K562 (cell line): ENCODE measurements around the gene GLE1. TPM values are rescaled to one million over a fixed set of nuclear protein-coding genes. Genes with fewer than 3 reads are reported as not detected.

ENCODE experiments used
- CEBPB ChIP-seq: fragments of 450-650 bp; IDR thresholded peaks from 2 replicates; pipeline ENCODE4 v1.6.1; 2016; ENCODE audit warnings: missing genetic modification characterization, missing compliant biosample characterization
- CREB1 ChIP-seq, 2 experiments: sonication (generic) in 1 of 2; formaldehyde crosslinking in 1 of 2; IDR thresholded peaks; 2 replicates each; pipeline versions ENCODE4 v1.6.1 to v1.8.0; 2012 to 2022; ENCODE audit warnings: inconsistent platforms in 1 of 2, mild to moderate bottlenecking in 1 of 2, missing genetic modification reagents in 1 of 2, moderate library complexity in 1 of 2
- FOXA3 ChIP-seq, 2 experiments: fragments of 450-650 bp in 1 of 2; sonication (generic) in 1 of 2; formaldehyde crosslinking; IDR thresholded peaks in 1 of 2; conservative IDR thresholded peaks in 1 of 2; 2 replicates each; pipeline versions ENCODE4 v1.4.0 to v1.8.0; 2020 to 2022; ENCODE audit warnings: mild to moderate bottlenecking in 2 of 2, missing genetic modification reagents in 1 of 2
- GTF2E2 ChIP-seq: fragments of 200-800 bp; sonication (Bioruptor generic); IDR thresholded peaks from 2 replicates; pipeline ENCODE4 v1.6.1; 2016; ENCODE audit warnings: missing genetic modification characterization, missing compliant biosample characterization
- HNRNPK ChIP-seq: fragments of 200-400 bp; formaldehyde crosslinking; IDR thresholded peaks from one replicate; pipeline ENCODE4 v1.6.1; 2018; ENCODE audit warnings: mild to moderate bottlenecking, low read depth, low read length; ENCODE audit not compliant: poor library complexity, severe bottlenecking
- KLF1 ChIP-seq: fragments of 450-650 bp; IDR thresholded peaks from 2 replicates; pipeline ENCODE4 v1.6.1; 2016; ENCODE audit warnings: missing genetic modification characterization, missing compliant biosample characterization
- MBD2 ChIP-seq: sonication (generic); IDR thresholded peaks from 2 replicates; pipeline ENCODE4 v1.6.1; 2016; ENCODE audit warnings: low read depth, borderline replicate concordance
- MLX ChIP-seq, 2 experiments: fragments of 450-650 bp in 1 of 2; sonication (generic) in 1 of 2; formaldehyde crosslinking; conservative IDR thresholded peaks; 2 replicates each; pipeline versions ENCODE4 v1.4.0 to v1.8.1; 2020 to 2022; ENCODE audit warnings: mild to moderate bottlenecking in 1 of 2, missing genetic modification reagents in 1 of 2
- NR2C1 ChIP-seq, 2 experiments: fragments of 450-650 bp; IDR thresholded peaks; 2 replicates each; pipeline ENCODE4 v1.6.1; 2017; ENCODE audit warnings: mild to moderate bottlenecking in 2 of 2, antibody characterized with exemption in 1 of 2, inconsistent platforms in 1 of 2, missing compliant biosample characterization in 1 of 2, missing genetic modification characterization in 1 of 2
- SIN3B ChIP-seq: fragments of 450-650 bp; IDR thresholded peaks from 2 replicates; pipeline ENCODE4 v1.6.1; 2017; ENCODE audit warnings: low read depth, mild to moderate bottlenecking, moderate library complexity
- ZBTB40 ChIP-seq, 2 experiments: fragments of 450-650 bp in 1 of 2; sonication (generic) in 1 of 2; formaldehyde crosslinking in 1 of 2; IDR thresholded peaks; 2 replicates each; pipeline versions ENCODE4 v1.7.1 to v1.9.0; 2016 to 2022; ENCODE audit warnings: inconsistent platforms in 1 of 2, mild to moderate bottlenecking in 1 of 2, missing genetic modification reagents in 1 of 2
- ZNF766 ChIP-seq: fragments of 200-800 bp; sonication (Bioruptor generic); conservative IDR thresholded peaks from 2 replicates; pipeline ENCODE4 v1.6.1; 2016; ENCODE audit warnings: missing genetic modification characterization, missing compliant biosample characterization
- polyA plus RNA-seq, 8 experiments: library from polyadenylated mRNA; depleted of rRNA in 4 of 8; stranded (reverse) in 5 of 8; unstranded in 3 of 8; fragments of >200 nt; fragmentation: Nextera tagmentation in 2 of 8; fragmentation: Illumina TruSeq in 1 of 8; extraction: Ambion mirVana in 2 of 8; extraction: Trizol in 1 of 8; gene quantifications; 2 replicates each; pipeline versions ENCODE4 v1.2.1 to v1.2.3, GENCODE V29; 2011 to 2014; ENCODE audit warnings: inconsistent platforms in 1 of 8, missing spikeins in 1 of 8
- total RNA-seq, 7 experiments: library from RNA; depleted of rRNA in 6 of 7; stranded (reverse); fragments of >200 nt in 6 of 7; fragmentation: Illumina TruSeq in 2 of 7; extraction: Trizol in 2 of 7; gene quantifications; 2 replicates each; pipeline versions ENCODE4 v1.2.1 to v1.2.3, GENCODE V29; 2011 to 2021; ENCODE audit warnings: low replicate concordance in 1 of 7
- TF ChIP-seq, protein P1 (sequence below): fragments of 200-800 bp; sonication (Bioruptor generic); IDR thresholded peaks from 2 replicates; pipeline ENCODE4 v1.6.1; 2017; ENCODE audit warnings: missing genetic modification characterization, missing compliant biosample characterization

GLE1 gene
- total and polyA plus RNA-seq, 9 of the 15 experiments (the other 6 are each of a cell fraction or from before 2014, with no cell fraction given) = 15.9 to 44.8 (median 37.6) TPM

DNA sequence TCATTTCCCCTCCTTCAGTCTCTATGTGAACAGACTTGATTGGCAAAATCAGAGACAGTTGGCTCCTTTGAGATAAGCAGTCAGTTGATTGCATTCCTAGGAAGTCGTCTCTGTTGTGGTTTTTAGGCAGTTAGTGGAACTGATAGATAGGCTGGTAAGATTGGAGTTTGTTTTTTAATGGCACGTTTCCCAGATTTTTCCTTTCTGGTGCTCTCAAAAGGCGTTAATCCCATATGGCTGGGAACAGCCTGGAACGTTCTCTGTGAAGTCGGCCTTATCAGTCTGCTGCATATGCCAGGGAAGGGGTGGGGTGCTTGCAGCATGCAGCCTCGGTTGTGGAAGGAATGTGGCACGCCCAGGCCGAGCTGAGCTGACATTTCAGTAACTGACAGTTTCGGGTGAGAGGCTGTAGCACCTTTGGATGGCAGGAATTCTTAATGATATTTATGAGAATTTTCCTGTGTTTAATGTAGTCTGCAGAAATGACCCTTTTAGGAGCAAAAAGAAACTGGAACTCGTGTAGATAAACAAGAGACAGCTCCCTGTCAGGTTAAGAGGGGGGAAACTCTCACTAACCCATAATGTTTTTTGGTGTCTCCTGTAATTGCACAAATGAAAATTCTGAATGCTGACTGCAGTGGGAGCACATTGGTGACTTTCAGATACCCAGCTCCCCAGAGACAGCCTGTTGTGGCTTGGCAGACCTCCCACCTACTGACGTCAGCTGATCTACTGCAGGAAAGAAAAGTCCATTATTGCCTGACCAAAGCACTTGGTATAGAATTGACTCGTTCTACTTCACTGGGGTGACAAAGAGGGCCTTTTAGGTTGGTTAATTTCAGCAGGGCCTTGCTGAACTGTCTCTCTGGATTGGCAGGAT, 54.2 kb downstream of the GLE1 start (continued):
- TF ChIP-seq KLF1 (peak; percentile 99), ZBTB40 (IDR thresholded peaks at IDR 0.05) (0 out of 2 replicates have a peak, but pooled peaks have one; percentile 46), ZBTB40 (CRISPR knock-in tag; IDR thresholded peaks at IDR 0.05) (no peak), SIN3B (no peak), FOXA3 (CRISPR knock-in tag; conservative IDR thresholded peaks at IDR 0.05 in 1 of 2, IDR thresholded peaks at IDR 0.05 in 1 of 2) (peak; percentile 67 to 78; a peak in 2 of 4 replicates), HNRNPK (no peak), CREB1 (IDR thresholded peaks at IDR 0.05) (peak; percentile 60; the same call in 1 of the 2 replicates), CREB1 (CRISPR knock-in tag; IDR thresholded peaks at IDR 0.05) (no peak), CEBPB (tag) (0 out of 2 replicates have a peak, but pooled peaks have one; percentile 36), NR2C1 (IDR thresholded peaks at IDR 0.05) (peak; percentile 67; the same call in 1 of the 2 replicates), NR2C1 (tag; IDR thresholded peaks at IDR 0.05) (peak; percentile 80), GTF2E2 (no peak), MLX (CRISPR knock-in tag; conservative IDR thresholded peaks at IDR 0.05) (no peak), MBD2 (no peak; the same call in none of the 2 replicates), ZNF766 (CRISPR knock-in tag) (peak; percentile 90)
- TF ChIP-seq, protein P1, sequence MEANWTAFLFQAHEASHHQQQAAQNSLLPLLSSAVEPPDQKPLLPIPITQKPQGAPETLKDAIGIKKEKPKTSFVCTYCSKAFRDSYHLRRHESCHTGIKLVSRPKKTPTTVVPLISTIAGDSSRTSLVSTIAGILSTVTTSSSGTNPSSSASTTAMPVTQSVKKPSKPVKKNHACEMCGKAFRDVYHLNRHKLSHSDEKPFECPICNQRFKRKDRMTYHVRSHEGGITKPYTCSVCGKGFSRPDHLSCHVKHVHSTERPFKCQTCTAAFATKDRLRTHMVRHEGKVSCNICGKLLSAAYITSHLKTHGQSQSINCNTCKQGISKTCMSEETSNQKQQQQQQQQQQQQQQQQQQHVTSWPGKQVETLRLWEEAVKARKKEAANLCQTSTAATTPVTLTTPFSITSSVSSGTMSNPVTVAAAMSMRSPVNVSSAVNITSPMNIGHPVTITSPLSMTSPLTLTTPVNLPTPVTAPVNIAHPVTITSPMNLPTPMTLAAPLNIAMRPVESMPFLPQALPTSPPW (CRISPR knock-in tag) = peak; percentile 84
